NCI-H524 (cell line): ENCODE measurements around the gene MASP1.
"Not testable (repeated sequence)": the region's sequence is repeated elsewhere in the genome, so short reads cannot be mapped to it uniquely, and the experiment has no call there.

ENCODE experiments used
- DNase-seq, 2 experiments: peaks; one replicate each; lab custom pipeline; 2025; lab: John Stamatoyannopoulos, UW

Gene MASP1

DNA sequence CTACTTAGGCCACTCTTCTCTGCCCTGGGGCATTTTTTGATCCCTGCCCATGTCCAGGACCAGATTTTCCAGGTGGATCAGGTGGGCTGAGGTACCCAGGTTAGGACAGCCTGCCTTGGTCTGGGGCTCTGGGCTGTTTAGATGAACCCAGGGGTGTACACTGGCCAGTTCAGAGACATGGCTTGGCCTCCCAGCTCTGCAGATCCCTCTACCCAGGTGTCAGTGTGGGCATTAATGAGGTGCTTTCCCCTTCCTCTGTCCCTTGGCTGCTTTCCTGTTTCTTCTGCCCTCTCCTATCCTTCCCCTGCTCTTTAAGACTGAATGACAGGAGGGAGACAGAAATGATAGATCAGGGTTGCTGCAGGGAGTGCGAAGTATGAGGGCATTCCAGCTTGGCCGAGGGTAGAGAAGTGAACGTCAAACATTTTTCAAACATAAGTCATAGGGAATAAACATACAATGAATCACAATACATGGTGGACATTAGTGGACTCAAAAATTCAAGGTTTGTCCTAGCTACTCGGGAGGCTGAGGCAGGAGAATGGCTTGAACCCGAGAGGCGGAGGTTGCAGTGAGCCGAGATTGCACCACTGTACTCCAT is 63.8 kb downstream of the MASP1 start:
- DNase-seq: no peak

GRCh38 chr3:187223799-187224198 is 67.7 kb downstream of the MASP1 start:
- no peak for DNase-seq

- no peak for DNase-seq
Observed at GRCh38 chr3:187222801-187223200, 68.7 kb downstream of the MASP1 start.

DNA sequence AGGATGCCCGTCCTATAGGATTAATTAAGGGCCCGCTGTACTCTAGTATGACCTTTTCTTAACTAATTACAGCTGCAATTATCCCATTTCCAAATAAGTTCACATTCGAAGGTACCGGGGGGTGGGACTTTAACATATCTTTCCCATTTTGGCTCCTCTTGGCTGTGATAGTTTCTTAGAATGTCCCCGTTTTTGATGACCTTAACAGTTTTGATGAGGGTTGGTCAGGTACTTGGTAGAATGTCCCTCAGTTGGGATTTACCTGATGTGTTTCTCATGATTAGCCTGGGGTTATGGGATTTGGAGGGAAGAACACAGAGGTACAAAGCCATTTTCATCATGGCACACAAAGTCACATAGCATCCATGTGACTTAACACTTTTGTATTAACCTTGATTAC is 76.1 kb downstream of the MASP1 start:
- no peak for DNase-seq

- DNase-seq: no peak
Observed at GRCh38 chr3:187213616-187214015, 77.9 kb downstream of the MASP1 start.

GRCh38 chr3:187212705-187213104 is 78.8 kb downstream of the MASP1 start:
- DNase-seq: peak; percentile 37 to 63

DNA sequence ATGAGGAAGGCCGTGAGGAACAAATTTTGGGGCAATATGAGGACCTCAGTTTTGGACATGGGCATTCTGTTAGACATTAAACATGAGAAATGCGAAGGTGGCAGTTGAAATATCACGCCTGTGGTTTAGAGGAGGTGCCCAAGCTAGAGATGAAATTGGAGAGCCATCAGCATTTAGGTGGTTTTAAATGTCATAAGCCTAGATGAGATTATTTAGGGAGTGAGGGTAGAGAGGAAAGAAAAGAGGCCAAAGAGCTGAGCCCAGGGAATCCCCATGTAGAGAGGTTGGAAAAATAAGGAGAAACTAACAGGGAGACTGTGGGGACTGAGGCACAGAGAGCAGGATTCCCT is 79.4 kb downstream of the MASP1 start:
- DNase-seq: peak in 1 of 2 experiments; percentile 62

DNA sequence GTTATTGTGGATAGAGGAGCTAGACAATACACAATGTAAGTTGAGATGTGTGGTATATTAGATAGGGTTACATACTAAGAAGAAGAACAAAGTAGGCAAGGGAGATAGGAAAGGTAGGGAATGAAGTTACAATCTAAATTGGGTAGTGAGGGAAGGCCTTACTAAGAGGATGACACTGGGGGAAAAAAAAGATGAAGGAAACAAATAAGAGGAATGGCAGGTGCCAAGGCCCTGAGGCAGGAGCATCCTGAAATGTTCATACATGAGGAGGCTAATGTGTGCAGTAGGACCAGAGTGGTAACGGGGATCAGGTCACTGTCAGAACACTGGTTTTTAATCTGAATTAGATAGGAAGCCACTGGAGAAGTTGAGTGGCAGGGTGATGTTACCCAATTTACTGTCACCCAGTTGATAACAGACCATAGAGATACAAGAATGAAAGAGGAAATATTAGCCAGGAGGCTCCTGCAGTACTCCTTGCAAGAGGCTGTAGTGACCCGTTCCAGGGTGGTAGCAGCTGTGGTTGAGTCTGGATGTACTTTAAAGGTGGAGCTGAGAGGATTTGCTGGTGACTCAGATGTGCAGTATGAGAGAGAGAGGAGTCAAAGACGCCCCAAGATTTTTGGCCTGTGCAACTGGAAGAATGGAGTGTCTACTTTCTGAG is 79.9 kb downstream of the MASP1 start:
- DNase-seq: peak; percentile 33 to 59

GRCh38 chr3:187210545-187211327 is 80.8 kb downstream of the MASP1 start:
- no peak for DNase-seq

GRCh38 chr3:187210091-187210490 is 81.4 kb downstream of the MASP1 start:
- no peak for DNase-seq

DNA sequence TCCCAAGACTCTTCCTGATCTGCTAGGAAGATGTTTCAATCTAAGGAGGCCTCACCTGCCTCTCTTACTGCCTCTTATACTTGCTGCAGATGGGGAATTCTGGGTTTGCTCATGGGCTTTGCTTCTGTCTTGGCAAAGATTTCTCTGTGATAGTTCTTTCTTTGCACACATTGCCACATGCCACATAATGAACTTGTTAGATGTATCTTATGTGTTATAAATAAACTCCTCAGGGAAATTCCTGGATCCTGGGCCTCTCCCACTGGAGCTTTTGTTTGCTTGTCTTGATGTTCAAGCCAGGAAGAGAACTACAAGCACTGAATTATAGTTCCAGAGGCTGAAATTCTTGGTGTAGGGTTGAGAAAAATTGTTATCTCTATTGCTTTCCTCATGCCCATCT is 82.0 kb downstream of the MASP1 start:
- no peak for DNase-seq

DNA sequence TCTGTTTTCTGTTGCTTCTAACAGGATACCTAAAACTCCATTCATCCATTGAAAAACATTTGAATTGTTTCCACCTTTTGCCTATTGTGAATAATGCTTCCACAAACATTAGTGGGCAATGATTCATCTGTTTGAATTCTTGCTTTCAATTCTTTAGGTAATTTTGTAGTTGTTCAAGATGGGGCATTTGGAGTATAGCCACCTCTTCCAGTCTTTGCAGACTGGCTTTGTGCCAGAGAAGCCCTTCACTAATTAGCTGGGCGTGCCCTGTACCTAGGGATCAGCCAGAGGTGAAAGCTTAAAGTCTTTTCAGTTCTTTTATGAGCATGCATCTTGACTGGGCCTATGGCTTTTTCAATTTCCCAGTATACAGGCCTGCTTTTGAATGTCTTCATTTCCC is 83.4 kb downstream of the MASP1 start:
- DNase-seq: peak in 1 of 2 experiments; percentile 33

GRCh38 chr3:187207624-187208023 is 83.9 kb downstream of the MASP1 start:
- DNase-seq: no peak

- no peak for DNase-seq
Observed at GRCh38 chr3:187207062-187207461, 84.5 kb downstream of the MASP1 start.

GRCh38 chr3:187205683-187206082 is 85.9 kb downstream of the MASP1 start:
- DNase-seq: no peak

DNA sequence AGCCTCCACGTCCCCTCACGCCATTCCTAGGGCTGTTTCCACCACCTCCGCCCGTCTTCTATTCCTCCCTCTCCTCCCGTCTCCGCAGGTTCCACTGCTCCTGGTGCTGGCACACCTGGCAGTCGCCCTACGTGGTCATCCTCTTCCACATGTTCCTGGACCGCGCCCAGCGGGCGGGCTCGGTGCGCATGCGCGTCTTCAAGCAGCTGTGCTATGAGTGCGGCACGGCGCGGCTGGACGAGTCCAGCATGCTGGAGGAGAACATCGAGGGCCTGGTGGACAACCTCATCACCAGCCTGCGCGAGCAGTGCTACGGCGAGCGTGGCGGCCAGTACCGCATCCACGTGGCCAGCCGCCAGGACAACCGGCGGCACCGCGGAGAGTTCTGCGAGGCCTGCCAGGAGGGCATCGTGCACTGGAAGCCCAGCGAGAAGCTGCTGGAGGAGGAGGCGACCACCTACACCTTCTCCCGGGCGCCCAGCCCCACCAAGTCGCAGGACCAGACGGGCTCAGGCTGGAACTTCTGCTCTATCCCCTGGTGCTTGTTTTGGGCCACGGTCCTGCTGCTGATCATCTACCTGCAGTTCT is 92.0 kb downstream of the MASP1 start:
- DNase-seq: not testable (repeated sequence)

- no peak for DNase-seq
Observed at GRCh38 chr3:187198490-187198889, 93.0 kb downstream of the MASP1 start.

- peak; percentile 65 to 78 for DNase-seq
Observed at GRCh38 chr3:187197335-187197649, 94.2 kb downstream of the MASP1 start, which contains the start of gene RTP1. RTP1 (plus strand) TSS chr3:187197486; CDS start chr3:187197516, 30 bp downstream.

DNA sequence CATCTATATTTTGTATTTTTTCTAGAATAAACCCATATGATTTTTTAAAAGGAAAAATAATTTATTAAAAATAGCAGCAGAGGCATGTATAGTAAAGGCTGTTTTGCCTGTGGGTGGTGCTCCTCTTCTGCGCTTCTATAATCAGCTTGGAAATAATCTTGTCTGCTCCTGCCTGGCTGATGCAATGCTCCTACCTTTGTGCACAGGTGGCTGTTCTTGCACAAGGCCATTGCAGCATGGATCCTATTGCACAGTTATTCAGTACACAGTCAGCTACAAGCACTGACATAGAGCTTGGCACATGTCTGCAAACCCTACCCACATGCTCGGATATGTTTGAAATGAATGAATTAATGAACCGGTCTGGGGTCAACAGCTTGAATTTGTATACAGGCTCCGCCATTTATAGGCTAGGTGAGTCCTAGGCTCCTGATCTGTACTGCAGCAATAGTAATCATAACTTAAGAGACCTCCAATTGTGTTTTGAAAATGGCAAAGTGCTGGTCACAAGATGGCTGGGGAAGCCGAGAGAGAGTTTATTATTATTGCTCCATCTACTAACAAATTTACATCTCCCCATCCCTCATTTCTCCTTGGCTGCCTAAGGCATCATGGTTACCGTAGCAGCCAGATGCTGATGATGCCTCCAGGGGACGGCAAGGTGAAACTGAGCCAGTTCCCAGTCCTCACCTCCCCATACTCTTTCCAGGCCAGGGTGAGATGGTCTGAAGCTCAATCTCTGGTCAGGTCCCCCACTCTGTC is 94.8 kb downstream of the MASP1 start:
- no peak for DNase-seq

DNA sequence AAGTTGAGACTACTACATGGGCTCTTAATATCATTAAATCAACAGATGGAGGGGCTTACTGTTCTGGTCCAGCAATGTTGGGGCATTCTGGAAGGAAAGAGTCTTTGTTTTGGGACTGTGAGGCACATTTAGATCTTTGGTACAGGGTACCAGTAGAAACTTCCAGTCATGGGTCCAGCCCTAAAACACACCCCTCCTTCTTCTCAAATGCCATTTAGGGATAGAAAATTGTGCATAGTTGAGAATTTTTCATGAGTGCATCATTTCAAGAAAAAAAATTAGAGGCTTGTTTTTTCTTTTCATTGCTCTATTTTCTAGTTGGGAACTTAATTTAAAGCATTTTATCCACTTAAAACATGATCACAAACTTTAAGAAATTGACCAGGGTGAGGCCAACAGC is 98.4 kb downstream of the MASP1 start:
- no peak for DNase-seq

DNA sequence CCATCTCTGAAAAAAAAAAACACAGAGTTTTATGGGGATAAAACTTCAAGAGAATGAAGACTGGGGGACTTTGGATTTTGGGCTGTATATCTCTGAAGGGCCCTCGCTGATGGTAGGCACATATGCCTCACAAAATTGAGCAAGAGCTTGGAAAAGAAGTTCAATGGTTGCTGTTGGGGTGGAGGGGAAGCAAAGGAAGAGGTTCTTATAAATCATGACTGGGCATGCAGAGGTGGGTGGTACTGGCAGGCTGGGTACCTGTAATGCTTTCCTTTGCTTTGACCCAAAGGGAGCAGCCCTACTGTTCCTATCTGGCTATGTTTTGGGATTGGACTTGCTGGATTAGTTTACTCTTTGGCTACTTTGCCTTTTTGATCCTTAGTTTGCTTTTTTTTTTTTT is 100.3 kb downstream of the MASP1 start:
- no peak for DNase-seq

DNA sequence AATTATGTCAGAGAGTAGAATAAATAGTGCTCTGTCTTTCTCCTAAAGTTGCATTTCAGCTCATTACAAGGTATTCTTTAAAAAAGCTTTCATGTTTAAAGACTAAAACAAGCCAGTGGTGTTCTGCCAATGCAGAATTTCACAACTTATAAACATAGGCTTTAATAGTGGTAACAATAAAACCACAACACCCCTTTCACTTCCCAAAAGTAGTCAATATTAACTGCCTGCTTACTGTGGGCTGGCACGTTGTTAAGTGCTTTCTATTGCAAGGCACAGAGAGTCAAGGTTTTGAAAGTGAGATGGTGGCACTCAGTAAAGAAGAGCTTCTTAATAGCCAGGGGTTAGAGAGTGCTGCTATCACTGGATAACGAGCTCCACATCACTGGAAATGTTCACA is 102.6 kb downstream of the MASP1 start:
- DNase-seq: no peak
